CD4-positive, alpha-beta T cell treated with Interleukin-17A for 4 hours (primary cell): ENCODE data around the gene LMBRD1.
"Not testable (repeated sequence)": the region's sequence is repeated elsewhere in the genome, so short reads cannot be mapped to it uniquely, and the experiment has no call there.

ENCODE experiments used
- DNase-seq: peaks from one replicate; pipeline ENCODE4 v3.0.0-alpha.2; 2020; ENCODE audit warnings: mixed read lengths

LMBRD1 gene

DNA sequence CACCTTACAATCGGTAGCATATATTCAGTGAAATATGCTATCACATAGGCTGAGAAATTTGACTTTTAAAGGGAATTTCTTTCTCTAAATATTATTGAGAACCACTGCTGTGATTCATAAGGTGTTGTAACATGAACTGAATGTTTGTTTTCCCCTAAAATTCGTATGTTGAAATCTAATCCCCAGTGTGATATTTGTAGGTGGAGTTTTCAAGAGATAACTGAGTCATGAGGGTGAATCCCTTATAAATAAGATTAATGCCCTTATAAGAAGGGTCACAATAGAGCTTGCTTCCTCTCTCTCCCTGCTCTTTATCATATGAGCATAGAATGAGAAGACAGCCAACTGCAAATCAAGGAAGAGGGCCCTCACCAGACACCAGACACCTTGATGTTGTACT is 64.8 kb downstream of the LMBRD1 start:
- DNase-seq: no peak

GRCh38 chr6:69729870-69730449 is 66.8 kb downstream of the LMBRD1 start:
- DNase-seq: no peak

GRCh38 chr6:69722683-69723082 is 74.1 kb downstream of the LMBRD1 start:
- DNase-seq: no peak

GRCh38 chr6:69719602-69720193 is 77.1 kb downstream of the LMBRD1 start:
- DNase-seq: no peak

GRCh38 chr6:69706724-69707123 is 90.1 kb downstream of the LMBRD1 start:
- no peak for DNase-seq

DNA sequence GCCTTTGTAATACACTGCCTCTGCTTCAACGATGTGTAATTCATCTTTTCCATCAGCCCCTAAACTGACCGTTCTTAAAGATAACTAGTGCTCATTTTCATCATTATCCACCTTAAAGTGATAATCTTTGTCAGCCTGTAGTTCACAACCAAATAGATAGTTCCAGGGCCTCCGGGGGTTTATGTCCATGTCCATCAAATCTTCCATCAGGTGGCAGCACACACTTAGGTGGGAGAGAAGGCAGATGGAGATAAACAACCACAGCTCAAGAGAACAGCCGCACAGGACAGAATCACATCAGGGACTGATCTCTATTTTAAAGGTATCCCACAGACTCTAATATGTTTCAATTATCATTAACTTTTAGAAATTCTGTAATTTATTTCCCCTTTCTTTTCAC is 90.9 kb downstream of the LMBRD1 start:
- no peak for DNase-seq

DNA sequence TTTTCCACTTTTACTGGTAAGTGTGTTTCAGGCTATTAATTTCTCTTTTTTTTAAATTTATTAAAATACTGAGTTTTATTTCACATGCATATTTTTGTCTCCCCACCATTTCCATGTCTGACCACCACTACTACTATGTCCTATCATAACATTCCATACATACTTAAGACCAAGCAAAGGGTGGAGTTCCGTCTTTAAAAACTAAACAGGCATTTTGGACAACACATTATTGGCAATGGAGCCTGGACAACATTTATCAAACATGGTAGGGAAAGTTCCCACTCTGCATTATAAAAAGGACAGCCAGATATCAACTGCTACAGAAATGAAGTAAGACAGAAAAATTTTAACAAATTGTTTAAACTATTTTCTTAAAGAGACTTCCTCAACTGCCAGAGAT is 91.9 kb downstream of the LMBRD1 start:
- no peak for DNase-seq

GRCh38 chr6:69699655-69700054 is 97.2 kb downstream of the LMBRD1 start:
- no peak for DNase-seq

GRCh38 chr6:69696273-69696672 is 100.5 kb downstream of the LMBRD1 start:
- DNase-seq: no peak

- DNase-seq: no peak
Observed at GRCh38 chr6:69693762-69694161, 103.0 kb downstream of the LMBRD1 start.

GRCh38 chr6:69690986-69691385 is 105.8 kb downstream of the LMBRD1 start:
- DNase-seq: no peak

DNA sequence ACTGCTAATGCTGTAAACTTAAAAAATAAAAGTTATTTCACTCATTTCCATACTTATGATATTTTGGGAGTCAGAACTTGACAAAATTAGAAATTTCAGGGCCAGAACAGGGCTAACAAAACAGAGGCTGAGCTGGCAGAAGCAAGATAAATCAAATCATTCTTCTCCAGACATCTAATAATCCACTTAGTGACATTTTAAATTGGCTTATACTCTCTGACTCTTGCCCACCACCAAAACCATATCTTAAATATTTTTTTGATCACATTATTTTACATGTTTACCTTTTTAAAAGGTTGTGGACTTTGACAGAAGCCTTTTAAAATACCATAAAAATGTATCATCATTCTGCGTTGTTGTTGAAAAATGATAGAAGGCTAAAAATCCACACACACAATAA is 116.5 kb downstream of the LMBRD1 start:
- DNase-seq: no peak

DNA sequence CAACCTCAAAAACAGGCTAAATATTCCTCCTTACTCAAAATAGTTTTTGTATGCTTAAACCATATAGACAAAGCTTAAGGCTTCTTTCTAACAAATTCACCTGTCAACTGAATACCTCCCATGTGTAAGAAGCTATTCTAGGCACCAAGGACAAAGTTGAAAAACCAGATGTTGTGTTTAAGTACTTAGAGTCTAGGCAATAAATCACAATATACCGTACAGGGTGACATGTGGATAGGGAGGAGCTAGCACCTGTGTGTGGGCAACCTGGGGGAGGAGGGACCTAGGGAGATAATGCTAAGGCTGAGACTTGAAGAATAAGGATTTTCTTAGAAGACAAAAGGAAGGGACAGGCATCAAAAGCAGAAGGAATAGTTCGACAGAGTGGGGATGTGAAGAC is 123.5 kb downstream of the LMBRD1 start:
- DNase-seq: no peak

GRCh38 chr6:69668916-69669315 is 127.9 kb downstream of the LMBRD1 start:
- no peak for DNase-seq

DNA sequence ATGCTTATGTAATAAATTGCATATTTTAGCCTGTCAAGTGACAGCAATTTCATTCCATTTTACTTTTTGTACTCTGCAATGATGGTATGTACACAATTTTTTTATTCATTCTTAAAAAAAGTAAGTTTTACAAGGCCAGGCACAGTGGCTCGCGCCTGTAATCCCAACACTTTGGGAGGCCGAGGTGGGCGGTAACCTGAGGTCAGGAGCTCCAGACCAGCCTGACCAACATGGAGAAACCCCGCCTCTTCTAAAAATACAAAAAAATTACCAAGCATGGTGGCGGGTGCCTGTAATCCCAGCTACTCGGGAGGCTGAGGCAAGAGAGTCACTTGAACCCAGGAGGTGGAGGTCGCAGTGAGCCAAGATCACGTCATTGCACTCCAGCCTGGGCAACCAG is 130.0 kb downstream of the LMBRD1 start:
- not testable (repeated sequence) for DNase-seq

DNA sequence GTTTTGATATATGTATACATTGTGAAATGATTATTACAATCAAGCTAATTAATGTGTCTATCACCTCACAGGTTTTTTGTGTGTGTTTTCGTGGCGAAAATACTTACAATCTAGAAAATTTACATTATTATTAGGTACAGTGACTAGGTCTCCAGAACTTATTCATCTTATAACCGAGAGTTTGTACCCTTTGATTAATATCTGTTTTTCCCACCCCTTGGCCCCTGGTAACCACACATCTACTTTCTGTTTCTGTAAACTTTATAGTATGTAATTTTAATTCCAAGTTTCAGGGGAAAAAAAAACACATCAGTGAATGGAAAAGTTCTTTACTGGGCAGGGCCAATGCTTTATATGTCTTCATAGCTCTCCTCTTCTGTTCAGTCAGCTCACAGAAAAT is 131.4 kb downstream of the LMBRD1 start:
- DNase-seq: no peak

GRCh38 chr6:69664551-69664950 is 132.3 kb downstream of the LMBRD1 start:
- no peak for DNase-seq

DNA sequence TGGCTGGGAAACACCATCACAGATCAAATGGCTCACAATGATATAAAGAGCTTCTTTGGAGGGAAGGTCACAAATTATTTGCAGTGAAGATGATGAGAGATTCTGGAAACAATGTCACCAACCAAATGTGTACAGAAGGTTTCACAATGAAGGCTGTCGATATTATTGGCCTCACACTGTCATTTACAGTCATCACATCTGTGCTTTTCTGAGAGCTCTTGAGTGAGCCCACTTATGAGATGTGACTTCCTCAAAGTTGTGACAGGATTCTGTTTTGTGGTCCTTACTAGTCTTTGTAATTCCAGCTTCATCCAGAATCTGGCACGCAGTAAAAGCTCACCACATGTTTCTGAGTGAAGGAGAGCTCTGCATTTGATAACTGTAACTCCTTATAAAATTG is 133.6 kb downstream of the LMBRD1 start:
- DNase-seq: no peak

DNA sequence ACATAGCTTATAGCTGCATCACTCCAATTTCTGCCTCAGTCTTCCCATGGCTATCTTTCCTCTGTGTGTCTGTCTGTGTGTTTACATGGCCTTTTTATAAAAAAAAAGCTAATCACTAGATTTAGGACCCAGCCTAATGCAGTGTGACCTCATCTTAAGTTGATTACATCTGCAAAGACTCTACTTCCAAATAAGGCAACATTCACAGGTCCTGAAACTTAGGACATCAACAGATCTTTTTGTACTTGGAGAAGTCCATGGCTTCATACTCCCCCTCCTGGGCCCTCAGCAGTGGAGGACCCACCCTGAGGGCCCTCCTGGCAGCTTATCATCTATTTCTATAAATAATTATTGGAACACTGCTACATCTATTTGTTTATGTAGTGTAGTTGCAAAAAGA is 146.1 kb downstream of the LMBRD1 start:
- no peak for DNase-seq

DNA sequence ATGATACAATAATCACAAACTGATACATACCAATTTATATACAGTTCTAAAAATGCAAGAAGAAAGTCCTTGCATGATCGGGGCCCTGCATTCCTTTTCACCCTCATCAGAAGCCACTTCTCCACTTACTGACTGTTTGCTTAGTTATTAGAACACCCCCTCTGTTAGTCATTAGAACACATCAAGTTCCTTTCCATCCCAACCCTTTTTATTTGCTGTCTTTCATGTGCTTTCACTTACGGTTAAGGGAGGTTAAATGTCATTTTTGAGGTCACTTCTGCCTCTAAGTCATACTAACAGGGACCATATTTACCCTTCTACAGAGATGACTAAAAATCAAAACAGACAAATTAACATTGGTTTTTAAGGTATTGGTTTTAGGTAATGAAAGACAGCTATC is 149.1 kb downstream of the LMBRD1 start:
- no peak for DNase-seq

DNA sequence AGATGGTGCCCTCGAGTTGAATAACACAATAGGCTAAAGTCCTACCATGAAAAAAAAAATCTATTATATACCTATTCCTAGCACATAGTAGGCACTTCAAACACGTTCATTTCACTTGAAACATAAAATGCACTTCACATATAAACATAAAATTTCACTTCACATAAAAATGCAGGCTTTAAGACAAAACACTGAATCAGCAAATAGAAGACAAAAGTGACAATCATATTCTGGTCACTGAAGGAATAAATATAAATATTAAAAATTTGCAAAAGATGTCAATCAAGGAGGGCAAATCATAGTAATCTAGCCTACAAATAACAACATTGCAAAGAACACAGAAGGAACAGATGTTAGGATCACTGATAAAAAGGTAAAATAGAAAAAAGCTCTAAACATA is 153.1 kb downstream of the LMBRD1 start:
- no peak for DNase-seq

- no peak for DNase-seq
Observed at GRCh38 chr6:69632932-69633331, 163.9 kb downstream of the LMBRD1 start.

DNA sequence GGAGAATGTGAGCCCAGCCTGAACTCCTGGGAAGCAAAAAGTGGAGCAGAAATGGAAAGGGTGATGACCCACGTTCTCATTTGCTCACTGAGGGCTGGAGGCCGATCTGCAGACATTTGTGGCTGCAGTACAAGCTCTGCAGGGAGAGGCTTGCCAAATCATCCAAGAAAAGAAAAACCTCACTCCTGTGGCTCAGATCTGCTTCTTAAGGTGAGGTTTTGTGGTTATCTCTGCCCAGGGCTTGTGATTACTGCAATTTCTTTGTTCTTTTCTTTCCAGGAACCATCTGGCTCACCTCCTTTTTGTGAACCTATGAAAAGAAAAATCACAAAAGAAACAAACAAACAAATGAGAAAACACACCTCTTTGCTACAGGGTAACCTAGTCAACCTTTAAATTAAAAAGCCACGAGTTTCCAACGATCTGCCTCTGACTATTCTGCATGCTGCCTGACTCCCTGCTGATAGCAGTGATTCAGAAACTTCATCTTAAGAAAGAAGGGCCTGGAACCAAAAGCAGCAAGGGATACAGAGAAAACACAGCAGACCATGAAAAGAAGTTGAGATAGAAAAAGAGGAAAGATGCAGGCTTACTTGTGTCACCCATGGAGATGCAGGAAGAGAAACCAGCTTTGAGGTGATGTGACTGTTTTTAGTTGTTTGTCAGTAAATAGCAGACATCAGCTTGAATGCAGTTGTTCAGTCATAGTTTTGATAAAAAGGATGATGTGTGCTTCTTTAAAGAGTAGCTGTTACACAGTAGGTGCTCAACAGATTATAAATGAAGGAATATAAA is 165.1 kb downstream of the LMBRD1 start:
- DNase-seq: no peak

DNA sequence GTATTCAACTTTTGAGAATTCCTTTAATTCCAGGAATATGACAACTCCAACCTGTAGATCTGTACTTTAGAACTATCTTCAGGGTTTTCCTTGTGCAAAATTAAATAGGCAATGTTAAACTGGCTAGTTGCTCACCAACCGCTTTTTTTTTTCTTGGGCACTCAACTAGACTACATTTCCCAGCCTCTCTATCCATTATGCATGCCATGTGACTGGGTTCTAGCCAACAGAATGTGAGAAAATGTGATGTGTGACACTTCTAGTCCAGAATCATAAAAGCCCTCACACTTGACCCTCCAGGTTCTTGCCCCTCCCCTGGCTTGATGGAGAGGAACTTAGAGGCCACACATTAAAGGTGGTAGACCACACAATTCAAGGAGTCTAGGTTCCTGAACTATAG is 166.0 kb downstream of the LMBRD1 start:
- DNase-seq: no peak

DNA sequence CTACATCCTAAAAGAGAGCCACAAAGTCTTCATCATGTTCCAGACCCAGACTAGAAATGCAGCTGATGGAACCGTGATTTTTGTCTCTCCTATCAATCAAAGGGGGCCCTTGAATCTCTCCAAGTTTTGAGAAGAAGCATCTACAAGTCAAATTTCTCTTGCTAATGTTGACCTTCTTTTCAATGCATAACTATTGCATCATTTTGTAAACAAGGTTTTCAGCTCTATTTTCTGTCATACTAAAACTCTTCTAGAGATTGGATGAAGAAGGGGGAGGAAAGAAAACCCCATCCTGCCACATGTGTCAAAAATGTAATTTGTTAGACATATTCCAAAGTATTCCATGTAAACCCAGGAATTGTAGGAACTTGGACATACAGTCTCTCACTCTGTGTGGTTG is 169.2 kb downstream of the LMBRD1 start:
- no peak for DNase-seq
